ENCODE data around the gene CEP78.
"Not testable (repeated sequence)": the region's sequence is repeated elsewhere in the genome, so short reads cannot be mapped to it uniquely, and the experiment has no call there.

CEP78 gene

GRCh38 chr9:78272307-78272706, 36.4 kb downstream of the CEP78 start:
- H3K27ac ChIP-seq, result no peak overlapping the region
- TF ChIP-seq CTCF (conservative IDR thresholded peaks at IDR 0.05) (no peak), ZFX (IDR thresholded peaks at IDR 0.05) (no peak)

- no peak for TF ChIP-seq ZFX (IDR thresholded peaks at IDR 0.05)
- TF ChIP-seq CTCF (conservative IDR thresholded peaks at IDR 0.05), result no peak
- no peak overlapping the region for H3K27ac ChIP-seq
These were observed 37.9 kb downstream of the CEP78 start for GRCh38 chr9:78273761-78274160.

GRCh38 chr9:78278177-78278777, 42.4 kb downstream of the CEP78 start:
- no peak overlapping the region for H3K27ac ChIP-seq
- no peak for TF ChIP-seq CTCF (conservative IDR thresholded peaks at IDR 0.05)
- no peak for TF ChIP-seq ZFX (IDR thresholded peaks at IDR 0.05)

GRCh38 chr9:78278801-78279200, 42.9 kb downstream of the CEP78 start:
- no peak for TF ChIP-seq CTCF (conservative IDR thresholded peaks at IDR 0.05)
- no peak for TF ChIP-seq ZFX (IDR thresholded peaks at IDR 0.05)
- H3K27ac ChIP-seq, result no peak overlapping the region

- no peak overlapping the region for H3K27ac ChIP-seq
- no peak for TF ChIP-seq CTCF (conservative IDR thresholded peaks at IDR 0.05)
- no peak for TF ChIP-seq ZFX (IDR thresholded peaks at IDR 0.05)
These were observed 45.2 kb downstream of the CEP78 start for GRCh38 chr9:78280982-78281668.

GRCh38 chr9:78284181-78284580, 48.3 kb downstream of the CEP78 start:
- not testable (repeated sequence) for H3K27ac ChIP-seq

- no peak for TF ChIP-seq ZFX (IDR thresholded peaks at IDR 0.05)
- no peak for TF ChIP-seq CTCF (conservative IDR thresholded peaks at IDR 0.05)
These were observed 50.2 kb downstream of the CEP78 start for GRCh38 chr9:78286125-78286524.

GRCh38 chr9:78286946-78287388, 51.1 kb downstream of the CEP78 start:
- H3K27ac ChIP-seq, result no peak overlapping the region
- TF ChIP-seq CTCF (conservative IDR thresholded peaks at IDR 0.05) (no peak), ZFX (IDR thresholded peaks at IDR 0.05) (no peak)

More at GRCh38 chr9:78286125-78286524, 50.2 kb downstream of the CEP78 start:
- no peak overlapping the region for H3K27ac ChIP-seq

Measured in C4-2B (cell line).